NCI-H1092 (cell line): ENCODE measurements around the gene PCDH9.

Experiments
- DNase-seq: peaks from one replicate; lab custom pipeline; 2025; lab: John Stamatoyannopoulos, UW

PCDH9 gene

GRCh38 chr13:66462187-66462586 lies 767.9 kb downstream of the PCDH9 start:
- DNase-seq = no peak

- DNase-seq = no peak
Observed at GRCh38 chr13:66461021-66461420, 769.1 kb downstream of the PCDH9 start.

- no peak for DNase-seq
Observed at GRCh38 chr13:66459634-66460033, 770.5 kb downstream of the PCDH9 start.

- no peak for DNase-seq
Observed at GRCh38 chr13:66459143-66459542, 771.0 kb downstream of the PCDH9 start.

- no peak for DNase-seq
Observed at GRCh38 chr13:66446413-66446812, 783.7 kb downstream of the PCDH9 start.

GRCh38 chr13:66443926-66444325 lies 786.2 kb downstream of the PCDH9 start:
- DNase-seq = no peak

GRCh38 chr13:66440938-66441337 lies 789.2 kb downstream of the PCDH9 start:
- no peak for DNase-seq

- DNase-seq = no peak
Observed at GRCh38 chr13:66430728-66431127, 799.4 kb downstream of the PCDH9 start.

GRCh38 chr13:66430269-66430668 lies 799.9 kb downstream of the PCDH9 start:
- no peak for DNase-seq

GRCh38 chr13:66429156-66429555 lies 801.0 kb downstream of the PCDH9 start:
- no peak for DNase-seq

GRCh38 chr13:66427458-66427861 lies 802.7 kb downstream of the PCDH9 start:
- no peak for DNase-seq

GRCh38 chr13:66425741-66426140 lies 804.4 kb downstream of the PCDH9 start:
- no peak for DNase-seq

- DNase-seq = no peak
Observed at GRCh38 chr13:66424422-66424821, 805.7 kb downstream of the PCDH9 start.

GRCh38 chr13:66415444-66415843 lies 814.7 kb downstream of the PCDH9 start:
- no peak for DNase-seq

GRCh38 chr13:66414066-66414800 lies 815.9 kb downstream of the PCDH9 start:
- no peak for DNase-seq

- no peak for DNase-seq
Observed at GRCh38 chr13:66410314-66410713, 819.8 kb downstream of the PCDH9 start.

GRCh38 chr13:66409542-66409941 lies 820.6 kb downstream of the PCDH9 start:
- no peak for DNase-seq

GRCh38 chr13:66407128-66407527 lies 823.0 kb downstream of the PCDH9 start:
- no peak for DNase-seq

- no peak for DNase-seq
Observed at GRCh38 chr13:66405908-66406802, 824.0 kb downstream of the PCDH9 start.

- DNase-seq = no peak
Observed at GRCh38 chr13:66402546-66402945, 827.6 kb downstream of the PCDH9 start.

GRCh38 chr13:66402066-66402465 lies 828.1 kb downstream of the PCDH9 start:
- DNase-seq = no peak

- no peak for DNase-seq
Observed at GRCh38 chr13:66400292-66400691, 829.8 kb downstream of the PCDH9 start.

GRCh38 chr13:66399873-66400272 lies 830.3 kb downstream of the PCDH9 start:
- DNase-seq = no peak
